Middle frontal gyrus (tissue), 1 donor: ENCODE results near the gene MALSU1.

Source experiments
- DNase-seq: peaks from one replicate; pipeline ENCODE4 v3.0.0-alpha.2; 2015; ENCODE audit warnings: low spot score; ENCODE audit errors: extremely low spot score

The MALSU1 gene

DNA sequence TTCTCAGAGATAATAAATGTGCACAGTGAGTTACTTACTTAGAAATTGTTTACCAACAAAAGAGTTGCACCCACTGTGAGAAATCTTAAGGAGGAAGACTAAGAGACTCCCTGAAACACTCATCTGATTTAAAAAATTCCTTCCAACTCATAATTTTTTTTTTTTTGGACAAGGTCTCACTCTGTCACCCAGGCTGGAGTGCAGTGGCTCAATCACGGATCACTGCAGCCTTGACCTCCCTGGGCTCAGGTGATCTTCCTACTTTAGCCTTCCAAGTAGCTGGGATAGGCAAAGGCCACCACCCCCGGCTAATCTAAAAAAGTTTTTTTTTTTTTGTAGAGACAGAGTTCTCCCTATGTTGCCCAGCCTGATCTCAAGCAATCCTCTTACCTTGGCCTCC is 36.0 kb downstream of the MALSU1 start:
- DNase-seq = no peak

DNA sequence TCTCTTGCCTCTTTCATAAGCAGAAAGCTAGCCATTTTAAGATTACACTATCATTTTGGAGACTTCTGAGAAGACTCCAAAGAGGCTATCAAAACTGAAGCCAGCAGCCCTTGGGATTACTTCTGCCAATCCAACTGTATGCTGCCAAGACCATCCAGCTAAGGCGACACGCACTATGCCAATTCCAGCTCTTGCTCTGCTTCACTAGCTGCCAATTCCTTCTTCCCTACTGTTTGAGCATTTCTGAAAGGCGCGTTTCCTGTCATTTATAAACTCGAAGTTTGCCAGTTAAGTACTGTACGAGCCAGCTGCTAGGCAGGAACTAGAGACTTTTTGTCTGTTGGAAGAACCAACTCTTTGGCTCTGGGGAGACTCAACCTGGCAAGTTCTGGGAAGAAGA is 36.5 kb downstream of the MALSU1 start:
- no peak for DNase-seq

DNA sequence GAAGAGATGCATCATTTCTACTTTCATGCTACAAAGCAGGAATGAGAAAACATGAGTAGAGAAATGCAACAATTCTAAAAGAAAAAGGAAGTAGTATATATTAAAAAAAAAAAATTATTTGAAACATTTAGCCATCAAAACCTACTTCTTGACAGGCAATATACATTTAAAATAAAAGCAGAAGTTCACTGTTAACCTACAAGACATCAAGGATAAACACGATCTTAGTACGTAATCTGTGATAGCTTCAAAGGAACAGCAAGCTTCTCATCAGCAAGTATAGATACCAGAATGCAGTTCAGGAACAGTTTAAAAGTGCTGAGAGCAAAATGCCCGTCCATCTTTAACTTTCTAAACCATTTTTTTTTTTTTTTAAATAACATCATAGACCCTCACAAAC is 36.9 kb downstream of the MALSU1 start:
- no peak for DNase-seq

DNA sequence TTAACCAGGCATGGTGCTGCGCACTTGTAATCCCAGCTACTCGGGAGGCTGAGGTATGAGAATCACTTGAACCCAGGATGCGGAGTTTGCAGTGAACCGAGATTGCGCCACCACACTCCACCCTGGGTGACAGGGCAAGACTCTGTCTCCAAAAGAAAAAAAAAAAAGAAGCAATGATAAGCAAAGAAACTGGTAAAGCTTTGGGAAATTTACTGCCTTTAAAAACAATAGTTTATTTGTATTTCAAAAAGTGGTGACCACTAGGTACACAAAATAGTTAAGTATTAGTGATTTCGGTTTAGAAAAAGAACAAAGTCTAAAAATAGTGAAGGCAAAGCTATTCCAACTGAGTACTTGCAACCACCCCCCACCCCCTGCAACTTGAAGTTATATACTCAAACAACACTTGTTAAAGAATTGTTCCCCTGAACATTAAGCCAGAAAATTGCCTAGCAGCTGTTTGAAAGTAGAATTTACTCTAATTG is 37.7 kb downstream of the MALSU1 start:
- no peak for DNase-seq

DNA sequence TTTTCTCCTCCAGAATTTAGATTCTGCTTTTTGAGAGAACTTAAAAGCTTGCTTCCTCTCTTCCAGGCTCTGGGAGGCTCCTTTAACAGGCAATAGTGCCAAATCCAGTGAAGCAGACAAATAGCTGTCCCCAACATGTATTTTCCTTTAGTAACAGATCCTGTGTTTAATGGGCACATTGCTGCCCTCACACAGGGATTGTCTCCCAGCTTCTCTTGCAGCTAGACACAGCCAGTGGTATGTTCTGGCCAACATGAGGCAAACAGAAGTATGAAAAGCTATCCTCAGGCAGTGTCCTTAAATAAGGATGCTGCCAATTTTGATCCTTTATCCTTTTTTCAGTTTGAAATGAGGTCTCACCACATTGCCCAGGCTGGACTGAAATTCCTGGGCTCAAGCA is 38.2 kb downstream of the MALSU1 start:
- DNase-seq = no peak

DNA sequence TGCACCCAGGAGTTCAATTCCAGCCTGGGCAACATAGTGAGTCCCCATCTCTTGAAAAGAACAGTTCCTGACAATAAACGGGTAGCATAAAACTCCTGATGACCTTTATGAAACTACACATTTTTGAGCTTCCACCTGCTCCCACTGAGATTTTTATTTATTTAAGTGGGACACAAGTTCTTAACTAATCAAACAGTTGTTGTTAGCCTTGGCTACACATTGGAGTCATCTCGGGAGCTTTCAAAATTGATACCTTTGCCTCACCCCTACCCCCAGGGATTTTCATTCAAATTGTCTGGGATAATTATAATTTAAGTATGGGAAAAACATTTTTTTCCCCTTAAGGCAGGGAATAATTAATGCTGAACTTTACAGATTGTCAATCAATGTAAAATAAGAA is 39.3 kb downstream of the MALSU1 start:
- DNase-seq = no peak

DNA sequence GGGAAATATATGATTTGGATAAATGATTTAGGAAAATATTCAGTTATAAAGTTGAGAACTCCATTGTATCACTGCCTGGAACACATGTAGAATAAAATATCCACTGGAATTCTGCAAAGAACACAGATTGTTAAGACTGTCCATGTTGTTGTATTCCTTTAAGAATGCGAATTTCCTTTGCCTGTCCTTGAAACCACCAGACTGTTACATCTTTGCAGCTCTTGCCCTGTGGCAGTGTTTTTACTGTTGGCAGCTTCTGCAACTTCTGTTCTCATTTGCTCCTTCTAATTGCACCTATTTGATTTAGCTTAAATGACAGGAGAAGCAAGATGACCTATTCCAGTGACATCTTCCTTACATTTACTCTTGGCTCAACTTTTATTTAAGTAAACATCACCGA is 39.7 kb downstream of the MALSU1 start:
- no peak for DNase-seq

DNA sequence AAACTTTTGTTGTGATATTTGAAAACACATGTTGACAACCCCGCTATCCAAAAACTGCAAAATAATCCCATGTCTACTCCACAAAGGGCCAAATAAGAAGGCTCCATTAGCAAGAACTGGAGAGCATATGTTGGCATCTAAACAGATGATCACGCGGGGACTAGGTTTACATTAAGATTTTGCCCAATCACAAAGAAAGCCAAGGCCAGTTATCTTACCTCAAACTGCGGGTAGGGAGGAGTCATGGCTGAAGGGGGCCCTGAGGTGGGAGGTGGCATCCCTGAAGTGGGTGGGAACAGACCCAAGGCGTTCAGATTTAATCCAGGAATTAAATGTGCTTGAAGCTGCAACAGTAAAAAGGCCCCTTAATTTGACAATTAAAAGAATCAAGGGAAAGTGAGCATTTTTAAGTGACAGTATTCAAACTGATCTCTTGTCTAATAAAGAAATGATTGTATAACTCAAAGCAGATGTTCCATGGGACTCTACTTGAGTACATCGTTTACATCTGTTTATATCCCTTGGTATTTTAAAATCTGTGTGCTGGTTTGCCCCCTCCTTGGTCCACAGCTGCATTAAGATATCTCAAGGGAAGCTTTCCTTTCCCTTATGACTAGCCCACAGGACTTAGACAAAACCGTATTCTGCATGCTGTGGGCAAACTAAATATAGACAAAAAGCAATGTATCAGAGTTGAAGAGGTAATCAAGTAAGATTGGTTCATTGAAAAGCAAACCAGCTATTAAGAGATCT is 42.9 kb downstream of the MALSU1 start:
- no peak for DNase-seq

DNA sequence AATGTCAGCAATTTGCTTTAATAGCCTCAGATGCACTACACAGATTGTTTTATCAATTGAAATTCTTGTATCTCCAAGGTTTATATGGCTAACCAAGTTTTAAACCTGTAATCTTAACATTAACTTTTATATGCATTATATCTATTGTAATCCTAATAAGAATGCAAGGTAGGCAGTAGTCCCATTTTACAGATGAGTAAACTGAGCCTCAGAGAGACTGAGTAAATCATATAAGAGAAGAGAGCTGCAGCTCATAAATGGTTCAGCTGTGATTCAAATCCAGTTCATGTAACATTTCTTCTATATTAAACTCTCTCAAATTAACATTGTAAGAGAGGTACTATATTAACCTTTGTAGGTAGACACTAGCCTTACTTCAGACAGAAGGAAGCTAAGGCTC is 44.0 kb downstream of the MALSU1 start:
- DNase-seq = no peak

DNA sequence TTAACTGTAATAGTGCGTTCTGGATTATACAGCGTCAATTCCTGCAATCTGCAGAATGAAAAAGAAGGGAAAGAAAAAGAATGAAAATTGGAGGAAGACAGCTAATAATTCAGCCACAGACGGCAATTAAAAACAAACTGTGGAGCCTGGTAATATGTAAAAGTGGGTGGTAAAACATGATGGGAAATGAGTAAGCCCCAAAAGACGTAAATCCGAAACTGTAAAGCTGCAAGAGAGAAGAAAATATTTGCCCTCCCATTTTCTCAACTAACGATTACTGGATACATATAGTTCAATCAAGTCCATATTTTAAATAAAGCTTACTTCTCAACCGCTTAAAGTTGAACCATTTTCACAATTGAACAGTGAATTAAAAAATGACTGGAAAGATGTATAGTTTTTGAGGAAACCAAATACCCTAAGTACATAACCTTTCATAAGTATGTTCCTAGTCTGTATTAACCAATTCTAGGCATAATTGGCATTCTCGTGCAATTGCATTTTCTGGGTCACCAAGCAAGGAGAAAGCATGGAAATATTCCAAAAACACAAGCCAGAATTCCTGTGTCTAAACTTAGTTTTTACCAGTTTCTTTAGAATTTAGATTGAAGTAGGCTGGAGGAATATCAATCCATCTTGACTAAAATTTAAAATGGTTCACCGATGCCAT is 44.8 kb downstream of the MALSU1 start:
- no peak for DNase-seq

DNA sequence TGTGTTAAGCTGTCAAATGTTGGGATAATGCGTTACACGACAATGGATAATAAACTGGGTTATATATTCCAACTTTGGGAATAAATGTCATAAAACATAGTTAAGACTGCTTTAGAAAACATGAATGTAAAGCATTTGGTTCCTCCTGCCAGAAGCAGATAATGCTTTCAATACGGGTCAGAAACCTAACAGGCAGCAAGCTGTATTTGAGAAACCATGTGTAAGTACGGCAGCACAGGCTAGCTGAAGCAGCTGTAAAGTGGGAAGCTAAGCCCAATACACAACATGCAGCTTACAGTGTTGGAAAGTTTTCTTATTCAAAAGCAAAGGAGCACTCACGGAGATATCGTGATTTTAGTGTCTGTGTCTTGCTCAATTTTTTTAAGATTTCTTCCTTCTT is 46.5 kb downstream of the MALSU1 start:
- no peak for DNase-seq

DNA sequence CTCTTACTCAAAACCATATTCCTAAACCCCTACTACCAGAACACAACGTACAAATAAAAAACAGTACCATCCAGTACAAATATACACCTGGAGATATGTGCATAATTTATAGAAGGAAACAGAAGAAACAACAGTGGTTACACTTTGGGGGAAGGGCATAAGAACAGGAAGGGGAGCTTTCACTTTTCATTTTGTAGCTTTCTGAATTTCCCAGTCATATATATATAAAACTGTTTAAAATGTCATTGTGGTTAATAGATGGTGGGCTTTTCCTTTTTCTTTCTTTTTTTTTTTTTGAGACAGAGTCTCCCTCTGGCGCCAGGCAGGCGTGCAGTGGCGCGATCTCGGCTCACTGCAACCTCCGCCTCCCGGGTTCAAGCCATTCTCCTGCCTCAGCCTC is 47.2 kb downstream of the MALSU1 start:
- DNase-seq = no peak

DNA sequence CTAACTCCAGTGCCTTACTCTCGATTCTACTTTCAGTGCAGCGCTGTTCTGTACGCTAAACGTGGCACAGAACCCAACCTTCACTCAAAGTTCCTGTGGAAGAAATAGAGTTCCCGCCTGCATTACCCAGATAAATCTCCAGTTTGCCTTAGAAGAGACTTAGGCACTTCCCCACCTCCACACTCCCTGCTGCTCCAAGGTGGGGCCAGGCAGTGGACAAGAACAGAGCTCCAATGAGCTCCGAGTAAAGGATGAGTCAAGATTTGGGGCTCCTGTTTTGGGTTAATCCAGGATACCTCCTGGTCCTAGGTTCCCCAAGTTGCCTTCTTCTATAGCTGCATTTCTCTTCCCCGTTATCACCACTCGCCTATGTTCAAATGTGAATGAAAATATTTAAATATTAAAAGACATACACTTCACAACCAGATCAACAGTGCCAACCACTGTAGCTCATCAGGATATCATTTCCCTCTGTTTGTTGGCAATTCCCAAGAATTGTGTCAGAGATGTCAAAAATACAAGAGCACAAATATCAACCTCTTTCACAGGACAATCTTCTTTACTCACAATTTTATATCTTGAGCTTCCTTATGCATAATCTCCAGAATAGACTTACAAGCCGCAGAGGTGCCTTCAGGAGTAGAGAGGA is 48.0 kb downstream of the MALSU1 start:
- no peak for DNase-seq

DNA sequence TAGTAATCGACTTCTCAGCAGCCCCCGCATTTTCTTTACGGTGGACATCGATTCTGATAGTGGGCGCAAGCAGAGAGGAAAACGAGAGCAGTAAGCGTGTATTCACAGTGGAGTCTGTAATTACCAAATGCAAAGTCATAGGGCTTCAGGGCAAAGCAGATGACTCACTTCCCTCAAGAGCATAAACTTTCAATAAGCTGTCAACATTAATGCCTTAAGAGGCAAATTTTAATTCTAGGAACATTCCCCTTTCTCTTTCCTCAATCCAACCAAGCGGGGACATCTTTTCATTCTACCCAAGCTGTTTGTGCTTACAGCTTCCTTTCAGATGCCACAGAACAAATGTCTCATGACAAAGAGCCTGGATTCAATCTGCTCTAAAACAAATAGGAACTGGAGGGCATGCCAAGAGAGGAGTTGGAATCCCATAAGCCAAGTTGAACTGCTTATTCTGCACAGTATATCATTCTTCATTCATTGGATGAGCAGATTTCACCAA is 48.6 kb downstream of the MALSU1 start:
- DNase-seq = no peak

DNA sequence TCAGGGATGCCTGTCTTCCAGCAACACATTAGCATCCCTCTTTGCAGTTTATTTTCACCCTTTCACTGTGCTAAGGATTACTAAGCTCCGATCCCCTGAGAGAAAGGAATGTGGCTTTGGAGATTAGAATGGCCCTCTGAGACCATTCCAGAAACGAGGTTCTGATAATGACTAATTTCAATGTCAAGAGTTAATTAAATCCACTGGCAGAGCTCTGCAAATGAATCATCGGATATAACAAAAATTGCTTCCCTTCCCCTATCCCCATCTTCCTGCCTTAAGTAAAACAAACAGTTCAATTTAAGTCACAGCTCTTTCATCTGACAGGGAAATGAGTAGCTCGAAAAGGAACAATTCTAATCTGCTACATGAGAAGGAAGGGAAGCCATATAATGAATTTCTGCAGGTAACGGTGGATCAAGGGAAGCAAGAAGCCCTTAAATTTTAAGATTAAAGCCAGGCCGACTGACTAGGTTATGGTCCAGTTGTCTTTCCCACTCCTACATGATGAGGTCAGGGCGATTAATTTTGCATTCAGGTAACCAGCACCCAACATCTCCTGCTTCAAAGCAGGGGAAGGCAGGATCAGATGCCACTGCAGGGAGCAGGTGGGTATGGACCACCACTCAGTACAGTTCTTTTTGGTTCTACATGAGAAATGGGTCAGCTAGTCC is 50.5 kb downstream of the MALSU1 start:
- DNase-seq = no peak

DNA sequence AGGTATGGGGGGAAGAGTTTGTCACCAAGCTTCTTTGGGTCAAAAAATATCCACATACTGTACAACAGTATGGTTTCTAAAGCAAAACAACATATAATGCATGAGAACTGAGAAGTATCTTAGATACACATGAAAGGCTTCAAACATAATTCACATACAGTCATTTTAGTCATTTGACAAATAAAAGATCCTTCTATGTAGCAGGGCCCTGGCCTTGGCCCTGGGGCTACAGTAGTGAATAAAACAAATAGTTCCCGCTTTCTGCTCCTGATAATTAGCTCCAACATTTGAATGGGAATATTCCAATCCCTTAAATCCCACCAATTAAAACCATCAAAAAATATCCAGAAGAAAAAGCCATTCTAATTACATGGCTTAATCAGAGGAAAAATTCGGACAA is 51.3 kb downstream of the MALSU1 start:
- no peak for DNase-seq

DNA sequence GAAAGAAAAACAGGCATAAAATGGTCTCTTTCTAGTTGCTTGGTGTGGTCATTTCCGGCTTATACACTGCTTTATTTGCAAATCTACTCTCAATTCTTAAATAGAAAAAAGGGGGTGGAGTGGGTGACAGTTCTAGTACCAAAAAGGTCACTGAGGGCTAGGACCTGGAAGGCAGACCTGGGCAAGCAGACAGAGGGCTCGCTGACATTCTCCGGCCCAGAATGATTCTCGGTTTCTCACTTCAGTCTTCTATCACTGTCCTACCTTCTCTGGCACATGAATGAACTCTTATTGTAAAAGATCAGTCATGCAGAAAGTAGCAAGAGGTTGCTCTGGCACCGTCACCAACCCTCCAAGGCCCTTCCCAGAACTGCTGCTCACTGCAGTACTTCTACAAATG is 54.0 kb downstream of the MALSU1 start:
- no peak for DNase-seq

DNA sequence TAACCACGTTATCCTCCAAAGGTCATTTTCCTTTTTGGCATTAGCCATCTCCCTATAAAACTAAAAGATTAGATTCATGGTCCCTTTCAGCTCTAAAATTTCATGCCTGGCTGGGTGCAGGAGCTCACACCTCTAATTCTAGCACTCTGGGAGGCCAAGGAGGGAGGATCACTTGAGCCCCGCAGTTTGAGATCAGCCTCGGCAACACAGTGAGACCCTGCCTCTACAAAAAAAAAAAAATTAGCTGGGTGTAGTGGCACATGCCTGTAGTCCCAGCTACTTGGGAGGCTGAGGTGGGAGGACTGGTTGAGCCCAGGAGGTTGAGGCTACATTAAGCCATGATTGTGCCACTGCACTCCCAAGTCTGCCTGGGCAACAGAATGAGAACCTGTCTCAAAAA is 57.0 kb downstream of the MALSU1 start:
- no peak for DNase-seq

DNA sequence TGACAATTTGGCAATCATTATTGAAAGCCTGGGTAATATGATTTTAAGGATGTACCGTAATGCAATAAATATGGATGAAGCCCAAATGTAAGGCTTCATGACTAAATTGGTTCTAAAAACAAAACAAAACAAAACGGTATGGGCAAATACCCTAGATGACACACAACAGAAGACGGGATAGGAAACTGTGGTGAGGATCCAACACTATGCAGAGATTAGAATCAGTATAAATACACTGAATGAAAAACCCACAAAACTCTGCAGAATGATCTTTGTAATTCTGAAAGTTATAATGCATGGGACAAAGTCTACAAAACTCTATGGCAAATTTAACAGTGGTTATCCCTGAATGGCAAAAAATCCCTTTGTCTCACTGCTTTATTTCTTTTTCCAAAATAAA is 57.6 kb downstream of the MALSU1 start:
- DNase-seq = no peak

DNA sequence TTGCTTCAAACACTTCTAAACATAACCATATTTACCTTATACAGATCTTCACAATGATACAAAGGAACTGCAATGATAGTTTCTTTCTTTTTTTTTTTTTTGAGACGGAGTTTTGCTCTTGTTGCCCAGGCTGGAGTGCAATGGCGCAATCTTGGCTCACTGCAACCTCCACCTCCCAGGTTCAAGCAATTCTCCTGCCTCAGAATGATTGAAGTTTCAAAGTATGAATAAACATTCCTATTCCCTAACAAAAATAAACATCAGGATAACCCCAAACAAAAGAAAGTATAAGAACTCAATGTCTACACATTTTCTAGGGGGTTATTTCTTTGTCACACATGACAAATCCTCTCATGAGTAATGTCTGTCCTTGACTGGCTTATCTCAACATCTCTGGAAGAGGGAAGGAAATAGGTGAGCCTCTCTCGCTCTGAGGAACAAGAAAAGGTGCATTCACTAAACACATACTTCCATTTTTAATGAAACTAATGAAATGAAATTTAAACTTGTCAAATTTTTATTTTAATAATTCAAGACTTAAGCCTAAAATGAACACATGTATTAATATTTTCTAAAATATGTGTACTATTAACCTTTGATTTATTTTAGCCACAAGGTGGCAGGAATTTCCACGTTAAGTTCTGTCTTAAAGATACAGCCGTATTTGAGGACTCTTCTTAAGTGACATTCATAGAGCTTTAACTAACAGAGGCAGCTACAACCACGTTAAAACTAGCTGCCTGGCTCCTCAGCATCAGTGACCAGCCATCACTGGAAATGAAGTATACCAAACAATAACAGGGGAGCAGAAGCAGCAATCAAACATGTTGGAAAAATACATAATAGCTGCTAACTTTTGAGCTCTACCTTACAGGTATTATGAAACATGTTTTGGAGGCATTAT is 58.3 kb downstream of the MALSU1 start:
- no peak for DNase-seq

DNA sequence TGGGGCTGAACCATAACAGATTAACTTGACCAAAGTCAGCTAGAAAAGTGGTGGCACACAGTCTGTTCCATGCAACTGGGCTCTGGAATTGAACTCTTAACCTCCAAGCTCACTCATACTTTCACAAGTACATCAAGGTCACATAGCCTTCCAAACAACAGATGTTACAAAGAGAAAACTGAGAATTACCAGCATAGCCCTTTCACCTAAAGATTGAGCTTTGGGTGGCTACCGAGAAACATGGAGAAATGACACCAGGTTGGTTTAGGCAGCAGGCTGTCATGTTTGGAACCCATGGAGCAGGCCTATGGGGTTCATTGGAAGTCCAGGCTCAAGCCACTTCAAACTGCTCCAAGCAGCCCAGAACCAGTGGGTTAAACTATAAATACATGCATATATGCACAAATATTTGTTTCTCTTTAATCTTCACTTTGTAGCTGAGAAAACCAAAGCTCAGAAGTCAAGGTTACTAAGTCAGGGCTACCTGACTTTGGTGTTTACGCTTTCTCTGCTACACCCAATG is 59.1 kb downstream of the MALSU1 start:
- no peak for DNase-seq
